HEK293T (cell line): Measurements from ENCODE around the gene HTR5A.

Source experiments
- FOXK2 ChIP-seq: fragments of 450-650 bp; IDR thresholded peaks from 2 replicates; pipeline ENCODE4 v1.6.1; 2016; ENCODE audit warnings: mild to moderate bottlenecking
- NFRKB ChIP-seq: fragments of 450-650 bp; IDR thresholded peaks from 2 replicates; pipeline ENCODE4 v1.6.1; 2016; ENCODE audit warnings: mild to moderate bottlenecking, moderate library complexity
- SP1 ChIP-seq: fragments of 450-650 bp; IDR thresholded peaks from 2 replicates; pipeline ENCODE4 v1.6.1; 2017

- TF ChIP-seq NFRKB = no peak
- TF ChIP-seq SP1 = no peak
- no peak for TF ChIP-seq FOXK2
Measured at GRCh38 chr7:155048006-155048405, 22.1 kb upstream of the HTR5A start.
